ENCODE results near the gene SORCS3.
A peak's percentile ranks its signal among the peaks of the same experiment; 100 is the strongest.
"Not testable (repeated sequence)": the region's sequence is repeated elsewhere in the genome, so short reads cannot be mapped to it uniquely, and the experiment has no call there.

Gene SORCS3

GRCh38 chr10:104703262-104703661, 62.2 kb downstream of the SORCS3 start:
- not testable (repeated sequence) for DNase-seq

DNA sequence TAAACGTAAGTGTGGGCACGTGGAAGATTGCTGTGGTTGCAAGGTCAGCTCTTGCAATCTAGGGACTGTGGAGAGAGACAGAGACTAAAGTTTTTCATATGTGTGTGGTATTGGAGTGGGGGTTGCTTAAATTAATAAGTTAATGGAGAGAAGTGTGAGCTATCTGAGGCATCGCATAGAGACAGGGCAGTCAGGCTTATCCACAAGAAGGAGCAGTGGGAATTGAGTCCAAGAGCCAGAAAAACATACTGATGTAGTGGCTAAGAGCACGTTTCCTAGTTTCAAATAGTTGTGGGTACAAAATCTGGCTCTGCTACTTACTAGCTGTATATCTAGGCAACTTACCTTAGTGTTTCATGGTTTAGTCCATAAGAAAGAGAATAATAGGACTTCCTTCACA, 65.8 kb downstream of the SORCS3 start:
- no peak for DNase-seq

- peak; percentile 1 for DNase-seq
These were observed 66.7 kb downstream of the SORCS3 start for GRCh38 chr10:104707602-104708459.

GRCh38 chr10:104711302-104711721, 70.2 kb downstream of the SORCS3 start:
- DNase-seq, result no peak

DNA sequence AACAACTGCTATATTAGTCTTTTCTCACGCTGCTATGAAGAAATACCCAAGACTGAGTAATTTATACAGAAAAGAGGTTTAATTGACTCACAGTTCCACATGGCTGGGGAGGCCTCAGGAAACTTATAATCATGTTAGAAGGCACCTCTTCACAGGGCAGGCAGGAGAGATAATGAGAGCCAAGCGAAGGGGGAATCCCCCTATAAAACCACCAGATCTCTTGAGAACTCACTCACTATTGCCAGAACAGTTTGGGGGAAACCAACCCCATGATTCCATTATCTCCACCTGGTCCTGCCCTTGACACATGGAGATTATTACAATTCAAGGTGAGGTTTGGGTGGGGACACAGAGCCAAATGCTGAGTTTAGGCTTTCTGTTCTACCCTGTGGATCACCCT, 89.5 kb downstream of the SORCS3 start:
- not testable (repeated sequence) for DNase-seq

DNA sequence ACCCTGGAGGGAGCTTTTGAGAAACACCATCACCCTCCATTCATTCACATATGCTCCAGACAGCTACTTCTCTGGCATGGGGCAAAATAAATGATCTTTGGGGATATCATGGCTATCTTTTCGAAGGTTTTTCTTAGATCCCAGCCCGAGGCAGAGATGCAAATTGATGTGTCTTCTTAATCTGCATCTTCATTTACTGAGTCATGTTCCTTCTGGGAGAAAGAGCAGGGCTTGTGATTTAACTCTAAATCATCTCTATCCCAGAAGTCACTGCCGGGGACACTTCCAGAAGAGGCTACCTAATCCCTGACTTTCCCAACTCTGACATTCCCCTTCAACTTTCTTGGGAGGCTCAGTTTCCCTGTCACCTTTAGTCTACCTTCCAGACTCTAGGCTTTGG, 90.1 kb downstream of the SORCS3 start:
- no peak for DNase-seq

- no peak for DNase-seq
These were observed 91.1 kb downstream of the SORCS3 start for GRCh38 chr10:104732222-104732621.

- DNase-seq, result no peak
These were observed 93.3 kb downstream of the SORCS3 start for GRCh38 chr10:104734433-104734832.

- DNase-seq, result no peak
These were observed 94.1 kb downstream of the SORCS3 start for GRCh38 chr10:104735036-104735756.

DNA sequence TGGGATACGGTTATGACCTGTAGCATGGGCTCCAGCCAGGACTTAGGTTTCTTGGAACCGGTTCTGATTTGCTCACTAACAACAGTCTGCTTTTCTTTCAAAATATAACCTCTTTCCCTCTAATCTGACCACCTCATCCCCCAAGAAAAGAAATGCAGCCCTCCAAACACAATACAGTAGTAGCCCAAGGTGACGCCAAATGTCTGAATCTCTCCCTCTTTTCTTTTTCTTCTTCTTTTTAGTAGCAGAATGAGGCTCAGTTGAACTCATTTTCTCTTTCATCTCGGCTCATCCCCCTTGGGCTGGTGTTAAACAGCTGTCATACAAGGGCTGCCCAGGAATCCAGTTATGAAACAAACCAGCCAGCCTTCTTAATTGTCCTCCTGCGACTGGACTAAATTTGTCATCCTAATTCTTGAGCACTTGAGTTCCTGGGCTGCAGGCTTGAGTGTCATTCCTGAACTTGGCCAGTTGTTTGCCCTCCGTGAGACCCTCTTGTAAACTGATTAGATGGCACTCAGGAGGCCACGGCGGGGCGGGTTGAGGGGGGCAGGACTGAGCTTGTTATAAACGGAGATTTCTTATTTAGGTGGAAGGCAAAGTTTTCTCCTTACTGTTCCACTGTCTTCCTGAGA, 94.8 kb downstream of the SORCS3 start:
- DNase-seq, result no peak

- no peak for DNase-seq
These were observed 100.0 kb downstream of the SORCS3 start for GRCh38 chr10:104741127-104741526.

DNA sequence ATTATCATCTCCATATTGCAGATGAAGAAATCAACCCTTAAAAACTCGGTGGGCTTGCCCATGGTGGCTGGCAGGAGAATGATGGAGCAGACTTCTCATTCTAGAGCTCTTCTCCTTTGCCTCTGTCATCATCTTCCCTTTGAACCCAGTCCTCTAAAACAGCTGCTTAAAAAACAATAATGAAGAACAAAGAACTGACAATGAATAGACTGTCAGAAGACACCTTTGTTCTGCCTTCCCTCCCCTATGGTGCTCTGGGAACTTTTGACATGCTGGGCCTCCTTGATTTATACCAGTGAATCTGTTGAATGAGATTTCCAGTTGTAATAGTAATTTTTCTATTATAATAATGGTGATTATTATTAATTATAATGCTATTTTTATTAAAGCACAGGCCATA, 103.0 kb downstream of the SORCS3 start:
- no peak for DNase-seq

DNA sequence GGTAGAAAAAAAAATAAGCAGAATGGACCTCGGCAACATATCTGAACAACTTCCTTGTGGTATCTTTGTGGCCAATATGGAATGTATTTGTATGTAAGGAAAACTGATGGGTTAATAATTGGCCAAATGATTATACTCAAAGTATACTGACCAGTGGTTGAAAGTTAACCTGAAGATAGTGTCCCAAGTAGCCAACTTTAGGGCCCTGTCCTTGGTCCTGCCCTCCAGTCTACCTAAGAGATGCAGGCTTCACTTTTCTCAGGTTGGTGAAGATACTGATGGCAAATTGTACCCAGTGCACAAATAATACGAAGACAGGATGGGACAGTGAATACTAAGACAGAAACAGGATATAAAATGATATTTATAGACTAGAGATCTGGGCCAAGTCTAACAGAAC, 109.2 kb downstream of the SORCS3 start:
- no peak for DNase-seq

- DNase-seq, result no peak
These were observed 121.7 kb downstream of the SORCS3 start for GRCh38 chr10:104762793-104763192.

DNA sequence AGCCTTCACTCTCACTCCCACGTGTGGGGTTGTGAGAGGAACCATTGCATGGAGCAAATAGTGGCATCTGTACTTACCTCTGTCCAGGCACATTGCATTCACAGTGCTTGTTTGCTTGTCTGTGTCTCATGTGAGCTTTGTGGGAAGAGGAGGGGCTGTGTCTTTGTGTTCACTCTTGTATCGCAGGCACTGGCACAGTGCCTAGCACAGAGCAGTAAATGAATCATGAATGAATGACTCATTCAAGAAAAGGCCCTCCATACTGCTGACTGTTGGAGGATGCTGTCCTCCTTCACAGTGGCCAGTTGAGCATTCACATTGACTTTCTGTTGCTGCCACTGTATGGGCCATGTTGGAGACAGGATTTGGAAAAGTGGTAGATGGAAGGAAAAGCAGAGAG, 125.3 kb downstream of the SORCS3 start:
- DNase-seq, result no peak

DNA sequence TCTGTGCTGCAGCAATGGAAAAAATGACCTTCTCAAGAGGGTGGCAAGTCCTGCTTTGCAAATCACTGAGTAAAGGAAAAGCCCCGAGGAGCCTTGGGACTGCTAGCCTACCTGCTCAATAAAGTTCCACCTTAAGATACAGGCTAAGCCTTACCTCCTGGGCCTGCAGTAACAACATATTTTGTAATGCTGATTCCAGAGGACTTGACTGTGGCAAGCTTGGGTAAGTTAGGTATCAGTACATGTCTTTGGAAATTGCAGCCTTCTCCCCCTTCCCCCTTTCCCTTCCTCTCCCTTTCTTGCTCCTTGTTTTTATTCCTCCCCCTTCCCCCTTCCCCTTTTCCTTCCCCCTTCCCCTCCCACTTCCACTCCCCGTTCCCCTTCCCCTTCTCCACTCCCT, 126.2 kb downstream of the SORCS3 start:
- DNase-seq, result no peak

DNA sequence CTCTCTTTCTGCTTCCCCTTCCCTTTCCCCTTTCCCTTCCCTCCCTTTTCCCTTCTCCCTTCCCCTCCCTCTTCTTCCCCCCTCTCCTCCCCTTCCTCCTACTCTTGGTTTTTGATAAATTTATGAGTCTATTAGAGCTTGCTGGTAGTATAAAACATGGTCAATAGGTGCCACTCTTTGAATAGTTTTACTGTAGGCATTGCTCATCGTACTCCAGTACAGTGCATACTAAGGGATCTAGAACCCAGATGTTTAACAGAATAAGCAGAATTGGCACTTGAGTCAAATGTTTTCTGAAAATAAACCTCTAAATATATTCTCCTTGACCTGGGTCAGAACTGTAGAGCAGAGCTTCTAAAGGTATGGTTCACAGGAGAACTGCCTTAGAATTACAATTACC, 126.7 kb downstream of the SORCS3 start:
- no peak for DNase-seq

DNA sequence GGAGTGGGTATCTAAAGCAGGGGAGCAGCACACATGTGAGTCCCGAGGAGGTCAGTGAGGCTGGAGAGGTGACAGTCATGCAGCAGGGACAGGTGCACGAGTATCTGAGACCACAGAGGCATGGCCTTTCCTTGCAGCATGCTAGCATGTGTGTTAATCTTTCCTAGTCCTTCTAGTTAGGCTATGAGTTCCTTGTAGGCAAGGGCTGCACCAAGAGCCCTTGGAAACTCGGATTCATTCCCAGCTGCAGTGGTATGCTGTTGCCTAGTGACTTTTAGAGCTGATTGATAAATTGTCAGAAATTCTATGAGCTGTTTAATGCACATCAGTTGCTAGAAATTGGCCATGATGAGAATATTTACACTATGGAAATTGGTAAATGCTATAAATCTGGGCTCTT, 132.0 kb downstream of the SORCS3 start:
- no peak for DNase-seq

- no peak for DNase-seq
These were observed 133.1 kb downstream of the SORCS3 start for GRCh38 chr10:104774234-104774633.

DNA sequence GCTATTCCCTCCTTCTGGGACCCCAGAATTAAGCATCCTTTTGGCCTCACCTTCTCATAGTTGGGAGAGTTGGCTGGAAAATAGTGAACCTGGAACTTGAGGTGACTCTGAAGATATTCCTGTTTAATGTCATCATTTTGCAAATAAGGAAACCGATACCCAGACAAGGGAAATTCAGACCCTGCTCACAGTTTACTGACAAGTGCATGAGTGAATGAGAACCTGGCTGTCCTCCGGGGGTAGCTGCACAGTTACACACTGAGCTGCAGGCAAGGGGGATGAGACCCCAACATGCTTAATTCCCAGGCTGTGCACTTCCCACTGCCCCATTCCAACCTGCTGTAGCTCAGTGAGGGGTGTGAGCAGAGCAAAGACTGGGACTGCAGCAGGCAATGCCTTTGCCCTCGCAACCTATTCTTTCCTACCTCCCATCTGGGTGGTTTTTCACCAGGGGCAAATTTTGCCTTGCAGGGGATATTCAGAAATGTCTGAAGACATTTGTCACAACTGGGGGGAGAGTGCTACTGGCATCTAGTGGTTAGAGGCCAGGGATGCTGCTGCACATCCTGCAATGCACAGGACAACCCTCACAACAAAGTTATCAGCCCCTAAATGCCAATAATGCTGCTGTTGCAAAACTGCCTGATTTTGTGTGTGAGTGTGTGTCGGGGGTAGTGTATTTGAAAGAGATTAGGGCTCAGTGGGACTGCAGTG, 136.2 kb downstream of the SORCS3 start:
- no peak for DNase-seq

DNA sequence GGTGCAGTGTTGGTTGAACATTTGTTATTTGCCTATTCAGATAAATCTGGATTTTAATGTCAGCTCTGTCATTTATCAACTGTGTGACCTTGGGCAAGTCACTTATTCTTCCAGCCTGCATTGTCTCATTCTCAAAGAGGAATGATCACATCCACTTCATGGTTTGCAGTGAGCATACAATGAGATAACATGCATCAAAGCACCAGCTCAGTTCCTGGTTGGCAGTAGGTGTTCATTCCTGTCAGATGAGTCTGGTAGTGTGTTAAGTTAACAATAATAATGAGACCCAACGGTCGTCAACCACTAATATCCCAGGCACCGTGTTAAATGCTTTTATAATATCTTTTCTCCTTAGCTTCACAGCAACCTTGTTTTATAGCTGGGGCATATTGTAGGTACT, 137.3 kb downstream of the SORCS3 start:
- DNase-seq, result no peak

GRCh38 chr10:104779701-104780100, 138.6 kb downstream of the SORCS3 start:
- no peak for DNase-seq

DNA sequence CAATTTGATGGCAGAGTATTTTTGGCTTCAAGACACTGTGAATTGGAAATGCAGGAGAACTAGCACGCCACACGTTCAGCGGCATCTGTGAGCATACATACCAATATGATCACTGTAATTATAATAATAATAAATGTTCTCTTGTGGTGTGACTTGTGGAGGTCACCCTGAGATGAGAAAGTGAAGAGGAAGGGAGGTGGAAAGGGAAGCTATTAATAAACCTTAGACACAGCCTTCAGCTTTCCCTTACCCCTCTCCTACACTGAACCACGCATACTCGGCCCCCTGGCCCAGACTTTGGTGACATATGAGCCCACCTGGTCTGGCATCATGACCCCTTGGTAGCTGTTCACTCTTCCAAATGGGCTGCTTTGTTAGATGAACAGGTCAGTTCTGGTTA, 139.1 kb downstream of the SORCS3 start:
- DNase-seq, result no peak
